Right kidney (tissue), 1 donor: Measurements from ENCODE around the gene FRAT2.
"Not testable (repeated sequence)": the region's sequence is repeated elsewhere in the genome, so short reads cannot be mapped to it uniquely, and the experiment has no call there.

Source experiments
- DNase-seq: peaks from one replicate; pipeline ENCODE4 v3.0.0-alpha.2; 2016

FRAT2 gene

GRCh38 chr10:97358349-97358748 is 23.8 kb upstream of the FRAT2 start:
- DNase-seq, result no peak

GRCh38 chr10:97356918-97357317 is 22.4 kb upstream of the FRAT2 start:
- DNase-seq, result no peak

- DNase-seq, result no peak
Observed at GRCh38 chr10:97356318-97356914, 21.9 kb upstream of the FRAT2 start.

GRCh38 chr10:97355571-97355975 is 21.0 kb upstream of the FRAT2 start:
- DNase-seq, result no peak

- DNase-seq, result no peak
Observed at GRCh38 chr10:97353945-97354344, 19.4 kb upstream of the FRAT2 start.

- DNase-seq, result no peak
Observed at GRCh38 chr10:97349752-97350513, 15.4 kb upstream of the FRAT2 start.

GRCh38 chr10:97347317-97347716 is 12.8 kb upstream of the FRAT2 start:
- DNase-seq, result no peak

- DNase-seq, result not testable (repeated sequence)
Observed at GRCh38 chr10:97343664-97344063, 9.1 kb upstream of the FRAT2 start.

- DNase-seq, result no peak
Observed at GRCh38 chr10:97341416-97341815, 6.9 kb upstream of the FRAT2 start.

- DNase-seq, result no peak
Observed at GRCh38 chr10:97338041-97338440, 3.5 kb upstream of the FRAT2 start.

- peak; percentile 47 for DNase-seq
Observed at GRCh38 chr10:97336942-97337831, 2.7 kb upstream of the FRAT2 start.

GRCh38 chr10:97336446-97336845 is 1.9 kb upstream of the FRAT2 start:
- no peak for DNase-seq

- DNase-seq, result no peak
Observed at GRCh38 chr10:97336006-97336405, 1.5 kb upstream of the FRAT2 start.

- DNase-seq, result peak; percentile 57
Observed at GRCh38 chr10:97335188-97335619, 675 bp upstream of the FRAT2 start.

GRCh38 chr10:97333601-97334369 is 744 bp downstream of the FRAT2 start:
- DNase-seq, result peak; percentile 82

- peak; percentile 75 for DNase-seq
Observed at GRCh38 chr10:97333351-97333600, 1.3 kb downstream of the FRAT2 start.

- peak; percentile 75 for DNase-seq
Observed at GRCh38 chr10:97332591-97333350, 1.8 kb downstream of the FRAT2 start.

GRCh38 chr10:97331153-97331703 is 3.3 kb downstream of the FRAT2 start:
- no peak for DNase-seq

GRCh38 chr10:97329766-97330165 is 4.8 kb downstream of the FRAT2 start:
- no peak for DNase-seq

GRCh38 chr10:97328646-97329453 is 5.7 kb downstream of the FRAT2 start:
- DNase-seq, result no peak
